Mesodermal cell (in vitro differentiated cells): ENCODE results near the gene LRMDA.

Source experiments
- H3K27ac ChIP-seq: 2 replicates; pipeline ENCODE4 v1.7.0; 2013; ENCODE audit warnings: mild to moderate bottlenecking, low read depth, low read length, moderate library complexity; ENCODE audit not compliant: severe bottlenecking
- H3K36me3 ChIP-seq: 2 replicates; pipeline ENCODE4 v1.7.1; 2013; ENCODE audit warnings: mild to moderate bottlenecking, low read length, moderate library complexity; ENCODE audit not compliant: control insufficient read depth, insufficient read depth
- H3K4me1 ChIP-seq: one replicate; pipeline ENCODE4 v1.7.1; 2013; ENCODE audit warnings: mild to moderate bottlenecking, low read length; ENCODE audit not compliant: insufficient read depth, control insufficient read depth, poor library complexity, severe bottlenecking
- H3K4me3 ChIP-seq: 2 replicates; pipeline ENCODE4 v1.7.0; 2013; ENCODE audit warnings: low read length, control low read depth, mild to moderate bottlenecking; ENCODE audit not compliant: insufficient read depth, poor library complexity, severe bottlenecking; ENCODE audit errors: extremely low read depth
- H3K9me3 ChIP-seq: 2 replicates; pipeline ENCODE4 v1.7.1; 2013; ENCODE audit warnings: mild to moderate bottlenecking, low read length, moderate library complexity; ENCODE audit not compliant: control insufficient read depth
- WGBS, 2 experiments: methylation state at CpG; one replicate each; pipeline ENCODE4 v1.1.5; 2013; ENCODE audit warnings: missing lambda C conversion rate in 2 of 2; ENCODE audit not compliant: insufficient coverage in 2 of 2; 5-methylcytosine and 5-hydroxymethylcytosine counted together

LRMDA gene

GRCh38 chr10:75450075-75450445, 18.6 kb downstream of the LRMDA start:
- H3K27ac ChIP-seq = peak overlapping the region; percentile 26
- WGBS, 2 experiments = 32% methylated on average over 2 of the region's 4 CpGs; no CpG with 5 or more reads in 1 of the 2 experiments
- peaks cover 8% of the 10 kb centered on the region for H3K9me3 ChIP-seq
- no peaks in the 10 kb centered on the region for H3K36me3 ChIP-seq
- no peak overlapping the region for H3K4me3 ChIP-seq
- peaks cover 10% of the 10 kb centered on the region for H3K4me1 ChIP-seq

- 20 to 43% methylated on average over 7 to 12 of the region's 18 CpGs for WGBS, 2 experiments
- Histone ChIP-seq H3K9me3 (peaks cover 8% of the 10 kb centered on the region), H3K36me3 (no peaks in the 10 kb centered on the region), H3K4me1 (peaks cover 10% of the 10 kb centered on the region), H3K4me3 (no peak overlapping the region), H3K27ac (no peak overlapping the region)
Observed at GRCh38 chr10:75450644-75451640, 19.5 kb downstream of the LRMDA start.

DNA sequence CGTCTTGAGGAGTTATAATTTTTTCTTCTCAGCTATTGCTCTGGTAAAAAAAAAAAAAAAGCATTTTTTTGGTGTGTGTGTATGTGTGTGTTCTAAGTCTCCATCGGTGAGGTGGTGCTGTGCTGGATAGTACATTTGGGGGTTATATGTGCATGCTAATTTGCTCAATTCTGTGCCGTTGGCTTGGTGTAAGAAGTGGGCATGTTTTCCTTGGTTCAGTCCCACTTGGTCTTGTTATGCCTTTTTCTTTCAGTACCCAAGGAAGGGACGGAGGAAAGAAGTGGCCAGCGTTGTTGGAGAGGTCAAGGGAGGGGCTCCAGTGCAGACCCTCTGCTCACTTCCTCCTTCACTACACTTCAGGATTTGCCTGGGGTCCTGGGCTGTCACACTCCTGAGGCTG, 20.4 kb downstream of the LRMDA start:
- Histone ChIP-seq H3K4me3 (no peak overlapping the region), H3K27ac (no peak overlapping the region)
- WGBS, 2 experiments = 45 to 55% methylated on average over 3 to 4 of the region's 5 CpGs

DNA sequence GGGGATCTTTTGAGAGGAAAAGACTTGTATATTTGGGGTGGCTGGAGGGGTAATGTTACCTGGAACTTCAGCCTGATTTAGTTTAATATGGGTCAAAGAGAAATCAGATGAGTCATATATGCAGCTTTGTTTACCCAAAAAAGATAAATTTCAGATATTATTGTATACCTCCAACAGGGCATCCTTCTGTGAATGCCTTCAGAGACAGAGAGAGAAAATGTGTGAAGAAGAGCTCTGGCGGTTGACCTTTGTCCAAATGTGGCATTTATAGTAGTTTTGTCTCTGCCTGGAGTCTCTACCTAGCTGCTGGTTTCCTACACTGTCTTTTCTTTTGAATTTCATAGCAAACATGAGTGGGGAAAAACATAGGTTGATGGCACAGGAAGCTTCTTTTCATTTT, 21.6 kb downstream of the LRMDA start:
- Histone ChIP-seq H3K9me3 (no peaks in the 10 kb centered on the region), H3K27ac (no peak overlapping the region)

More for the DNA sequence above, 20.4 kb downstream of the LRMDA start:
- no peaks in the 10 kb centered on the region for H3K9me3 ChIP-seq
- H3K36me3 ChIP-seq = no peaks in the 10 kb centered on the region
- H3K4me1 ChIP-seq = peaks cover 10% of the 10 kb centered on the region

DNA sequence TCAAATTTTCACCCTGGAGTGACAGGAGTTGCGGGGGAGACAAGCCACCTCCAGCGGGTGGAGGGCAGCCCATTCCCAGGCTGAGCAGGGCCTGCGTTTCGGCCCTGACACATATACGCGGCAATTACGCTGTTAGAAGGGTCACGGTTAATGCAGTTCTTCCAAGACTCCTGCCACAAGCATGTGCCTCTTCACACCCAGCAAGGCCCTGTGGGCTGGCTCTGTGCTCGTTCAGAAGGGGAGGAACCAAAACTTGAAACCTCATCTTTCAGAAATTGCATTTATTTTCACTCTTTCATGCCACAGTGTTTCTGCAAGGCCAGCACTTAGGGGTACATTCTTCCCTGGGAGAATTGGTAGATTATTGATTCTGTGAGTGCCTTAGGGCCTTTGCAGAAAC, 24.7 kb downstream of the LRMDA start:
- 79 to 97% methylated on average over 8 of the region's 9 CpGs for WGBS, 2 experiments
- peaks cover 10% of the 10 kb centered on the region for H3K4me1 ChIP-seq
- no peak overlapping the region for H3K4me3 ChIP-seq
- no peaks in the 10 kb centered on the region for H3K36me3 ChIP-seq
- no peak overlapping the region for H3K27ac ChIP-seq
- no peaks in the 10 kb centered on the region for H3K9me3 ChIP-seq

More for the DNA sequence above, 21.6 kb downstream of the LRMDA start:
- Histone ChIP-seq H3K4me1 (peaks cover 10% of the 10 kb centered on the region), H3K4me3 (no peak overlapping the region), H3K36me3 (no peaks in the 10 kb centered on the region)
- 17 to 40% methylated on average over 1 of the region's 1 CpG for WGBS, 2 experiments

- no peaks in the 10 kb centered on the region for H3K36me3 ChIP-seq
- peaks cover 8% of the 10 kb centered on the region for H3K4me1 ChIP-seq
- no CpG with 5 or more reads among the region's 1 CpG for WGBS, 2 experiments
- H3K27ac ChIP-seq = no peak overlapping the region
- H3K4me3 ChIP-seq = no peak overlapping the region
- no peaks in the 10 kb centered on the region for H3K9me3 ChIP-seq
Observed at GRCh38 chr10:75460059-75460458, 28.6 kb downstream of the LRMDA start.

- Histone ChIP-seq H3K36me3 (no peaks in the 10 kb centered on the region), H3K9me3 (no peaks in the 10 kb centered on the region), H3K4me1 (peaks cover 11% of the 10 kb centered on the region), H3K4me3 (no peak overlapping the region), H3K27ac (no peak overlapping the region)
- WGBS, 2 experiments = 64 to 78% methylated on average over 10 to 12 of the region's 15 CpGs
Observed at GRCh38 chr10:75461672-75462649, 30.5 kb downstream of the LRMDA start.

- Histone ChIP-seq H3K27ac (no peak overlapping the region), H3K4me1 (peaks cover 11% of the 10 kb centered on the region), H3K36me3 (no peaks in the 10 kb centered on the region), H3K9me3 (no peaks in the 10 kb centered on the region), H3K4me3 (no peak overlapping the region)
- 79 to 100% methylated on average over 1 to 8 of the region's 9 CpGs for WGBS, 2 experiments
Observed at GRCh38 chr10:75462865-75463264, 31.4 kb downstream of the LRMDA start.

- Histone ChIP-seq H3K27ac (peak overlapping the region; percentile 13), H3K4me3 (no peak overlapping the region), H3K4me1 (peaks cover 11% of the 10 kb centered on the region), H3K9me3 (no peaks in the 10 kb centered on the region), H3K36me3 (no peaks in the 10 kb centered on the region)
- 78 to 91% methylated on average over 6 of the region's 10 CpGs for WGBS, 2 experiments
Observed at GRCh38 chr10:75464478-75465449, 33.3 kb downstream of the LRMDA start.

GRCh38 chr10:75465450-75465827, 34.0 kb downstream of the LRMDA start:
- no peaks in the 10 kb centered on the region for H3K9me3 ChIP-seq
- no peak overlapping the region for H3K27ac ChIP-seq
- H3K36me3 ChIP-seq = no peaks in the 10 kb centered on the region
- peaks cover 11% of the 10 kb centered on the region for H3K4me1 ChIP-seq
- WGBS, 2 experiments = 100% methylated on average over 1 to 5 of the region's 6 CpGs
- H3K4me3 ChIP-seq = no peak overlapping the region
